GM15510 (cell line): ENCODE results near the gene TMC7.

Source experiments
- POLR2A ChIP-seq: IDR thresholded peaks from 3 replicates; pipeline ENCODE4 v1.6.1; 2011; ENCODE audit warnings: borderline replicate concordance; ENCODE audit not compliant: insufficient read length; ENCODE audit errors: extremely low read depth

TMC7 gene

GRCh38 chr16:19021747-19022146, 38.0 kb downstream of the TMC7 start:
- no peak for TF ChIP-seq POLR2A

- TF ChIP-seq POLR2A = no peak
Measured at GRCh38 chr16:19027416-19027815, 43.7 kb downstream of the TMC7 start.

- no peak for TF ChIP-seq POLR2A
Measured at GRCh38 chr16:19029980-19030379, 46.2 kb downstream of the TMC7 start.

- TF ChIP-seq POLR2A = no peak
Measured at GRCh38 chr16:19031738-19032137, 48.0 kb downstream of the TMC7 start.

GRCh38 chr16:19033761-19034160, 50.0 kb downstream of the TMC7 start:
- no peak for TF ChIP-seq POLR2A

- no peak for TF ChIP-seq POLR2A
Measured at GRCh38 chr16:19040400-19040799, 56.7 kb downstream of the TMC7 start.

GRCh38 chr16:19044769-19045168, 61.0 kb downstream of the TMC7 start:
- TF ChIP-seq POLR2A = no peak

GRCh38 chr16:19046062-19046461, 62.3 kb downstream of the TMC7 start:
- TF ChIP-seq POLR2A = no peak

GRCh38 chr16:19062706-19063105, 79.0 kb downstream of the TMC7 start:
- no peak for TF ChIP-seq POLR2A

- no peak for TF ChIP-seq POLR2A
Measured at GRCh38 chr16:19066988-19067348, 83.2 kb downstream of the TMC7 start.

- TF ChIP-seq POLR2A = peak; percentile 46
Measured at GRCh38 chr16:19067349-19068236, 83.9 kb downstream of the TMC7 start, which contains the start of gene COQ7. TSS of gene COQ7 (plus strand) at chr16:19067614. CDS start at chr16:19067665, 51 bp downstream.

- TF ChIP-seq POLR2A = no peak
Measured at GRCh38 chr16:19068237-19068815, 84.6 kb downstream of the TMC7 start.

GRCh38 chr16:19071811-19072777, 88.4 kb downstream of the TMC7 start:
- TF ChIP-seq POLR2A = no peak

GRCh38 chr16:19073344-19073743, 89.6 kb downstream of the TMC7 start:
- no peak for TF ChIP-seq POLR2A

- no peak for TF ChIP-seq POLR2A
Measured at GRCh38 chr16:19073863-19074262, 90.1 kb downstream of the TMC7 start.
